Liver (tissue), 9 donors: ENCODE measurements around the gene PACSIN2. TPM values are rescaled to one million over a fixed set of nuclear protein-coding genes. Genes with fewer than 3 reads are reported as not detected.
A peak's percentile ranks its signal among the peaks of the same experiment; 100 is the strongest.

Experiments used
- DNase-seq: peaks from one replicate; pipeline ENCODE4 v3.0.0-alpha.2; 2017; ENCODE audit warnings: low spot score
- H3K27ac ChIP-seq, 2 donors: one replicate each; pipeline ENCODE4 v1.7.0; 2013; ENCODE audit warnings: inconsistent platforms in 2 of 2, low read length in 2 of 2, control low read depth in 1 of 2, low read depth in 1 of 2, mild to moderate bottlenecking in 1 of 2
- H3K27me3 ChIP-seq, 4 donors: one replicate each; pipeline versions ENCODE4 v1.6.1 to v1.7.0; 2013; ENCODE audit warnings: low read length in 3 of 4, inconsistent platforms in 1 of 4, mild to moderate bottlenecking in 1 of 4, moderate library complexity in 1 of 4; ENCODE audit not compliant: control insufficient read depth in 4 of 4, insufficient read depth in 4 of 4
- H3K36me3 ChIP-seq, 4 donors: one replicate each; pipeline versions ENCODE4 v1.6.1 to v1.7.0; 2013; ENCODE audit warnings: low read length in 3 of 4, mild to moderate bottlenecking in 3 of 4, low read depth in 1 of 4, moderate library complexity in 1 of 4; ENCODE audit not compliant: control insufficient read depth in 4 of 4, insufficient read depth in 3 of 4
- H3K4me1 ChIP-seq, 4 donors: one replicate each; pipeline versions ENCODE4 v1.6.1 to v1.7.0; 2013; ENCODE audit warnings: low read length in 3 of 4, mild to moderate bottlenecking in 3 of 4, moderate library complexity in 1 of 4; ENCODE audit not compliant: control insufficient read depth in 4 of 4, insufficient read depth in 4 of 4
- H3K4me3 ChIP-seq, 3 donors: one replicate each; pipeline versions ENCODE4 v1.6.1 to v1.7.0; 2013; ENCODE audit warnings: low read length in 3 of 3, control low read depth in 1 of 3, low read depth in 1 of 3, mild to moderate bottlenecking in 1 of 3
- H3K9ac ChIP-seq, 2 donors: one replicate each; pipeline ENCODE4 v1.7.0; 2013; ENCODE audit warnings: low read length in 2 of 2, mild to moderate bottlenecking in 2 of 2, moderate library complexity in 2 of 2, control low read depth in 1 of 2, low read depth in 1 of 2
- H3K9me3 ChIP-seq, 4 donors: one replicate each; pipeline versions ENCODE4 v1.6.1 to v1.7.0; 2013; ENCODE audit warnings: low read length in 3 of 4; ENCODE audit not compliant: control insufficient read depth in 4 of 4
- EGR1 ChIP-seq, 2 donors: IDR thresholded peaks; 2 replicates each; pipeline ENCODE4 v1.6.1; 2016 to 2018; ENCODE audit warnings: antibody characterized with exemption in 2 of 2, low read depth in 2 of 2
- FOXA2 ChIP-seq: IDR thresholded peaks from 2 replicates; pipeline ENCODE4 v1.6.1; 2016; ENCODE audit warnings: antibody characterized with exemption
- GABPA ChIP-seq, 2 donors: IDR thresholded peaks in 1 of 2; conservative IDR thresholded peaks in 1 of 2; 2 replicates each; pipeline ENCODE4 v1.6.1; 2016; ENCODE audit warnings: antibody characterized with exemption in 2 of 2, mild to moderate bottlenecking in 1 of 2, moderate library complexity in 1 of 2
- HNF4A ChIP-seq, 2 donors: conservative IDR thresholded peaks; 2 replicates each; pipeline ENCODE4 v1.6.1; 2016; ENCODE audit warnings: antibody characterized with exemption in 2 of 2, mild to moderate bottlenecking in 2 of 2
- JUND ChIP-seq, 2 donors: IDR thresholded peaks; 2 replicates each; pipeline ENCODE4 v1.6.1; 2016; ENCODE audit warnings: antibody characterized with exemption in 2 of 2
- NR2F2 ChIP-seq: IDR thresholded peaks from 2 replicates; pipeline ENCODE4 v1.6.1; 2016; ENCODE audit warnings: antibody characterized with exemption
- RAD21 ChIP-seq, 2 donors: IDR thresholded peaks; 2 replicates each; pipeline ENCODE4 v1.6.1; 2016; ENCODE audit warnings: antibody characterized with exemption in 2 of 2, mild to moderate bottlenecking in 2 of 2
- RXRA ChIP-seq, 2 donors: IDR thresholded peaks; 2 replicates each; pipeline ENCODE4 v1.6.1; 2017 to 2018; ENCODE audit warnings: antibody characterized with exemption in 2 of 2, mild to moderate bottlenecking in 1 of 2
- SP1 ChIP-seq: IDR thresholded peaks from 2 replicates; pipeline ENCODE4 v1.6.1; 2018; ENCODE audit warnings: antibody characterized with exemption, mild to moderate bottlenecking
- TAF1 ChIP-seq: conservative IDR thresholded peaks from 2 replicates; pipeline ENCODE4 v1.6.1; 2016; ENCODE audit warnings: antibody characterized with exemption, mild to moderate bottlenecking
- YY1 ChIP-seq: IDR thresholded peaks from 2 replicates; pipeline ENCODE4 v1.6.1; 2016; ENCODE audit warnings: antibody characterized with exemption, mild to moderate bottlenecking
- WGBS: extraction: QIAGEN DNeasy Blood & Tissue Kit; methylation state at CpG from one replicate; pipeline ENCODE4 v1.1.7; 2013; 5-methylcytosine and 5-hydroxymethylcytosine counted together
- polyA plus RNA-seq, 2 donors: library from polyadenylated mRNA; stranded (reverse) in 1 of 2; unstranded in 1 of 2; fragments of 200-250 nt in 1 of 2; fragments of >200 nt in 1 of 2; fragmentation: Nextera tagmentation in 1 of 2; extraction: Ambion mirVana in 1 of 2; gene quantifications; one replicate each; pipeline versions ENCODE4 v1.2.1 to v1.2.3, GENCODE V29; 2013 to 2015
- total RNA-seq, 2 donors: library from RNA; depleted of rRNA; stranded (reverse); fragments of >200 nt; gene quantifications; one replicate each; pipeline ENCODE4 v1.2.3, GENCODE V29; 2014
- TF ChIP-seq, protein P1 (sequence below): IDR thresholded peaks from 2 replicates; pipeline ENCODE4 v1.6.1; 2016; ENCODE audit warnings: antibody characterized with exemption, mild to moderate bottlenecking
- TF ChIP-seq, protein P2 (sequence below): IDR thresholded peaks from 2 replicates; pipeline ENCODE4 v1.6.1; 2016; ENCODE audit warnings: antibody characterized with exemption
- TF ChIP-seq, protein P3 (sequence below): IDR thresholded peaks from 2 replicates; pipeline ENCODE4 v1.6.1; 2016; ENCODE audit warnings: antibody characterized with exemption
- TF ChIP-seq, protein P4 (sequence below): IDR thresholded peaks from 2 replicates; pipeline ENCODE4 v1.6.1; 2016; ENCODE audit warnings: antibody characterized with exemption
- TF ChIP-seq, protein P5 (sequence below): fragments of 150-350 bp; IDR thresholded peaks from 2 replicates; pipeline ENCODE4 v1.5.1; 2017; ENCODE audit warnings: improper control_type of control experiment, low read depth, low read length; ENCODE audit not compliant: missing input control
- donor health status: healthy.
- donor health status: healthy.
- donor health status: healthy.
- donor health status: healthy.
- donor health status: healthy.

Gene PACSIN2
- total and polyA plus RNA-seq, 4 donors, result 9.1 to 31.4 (median 17.0) TPM

DNA sequence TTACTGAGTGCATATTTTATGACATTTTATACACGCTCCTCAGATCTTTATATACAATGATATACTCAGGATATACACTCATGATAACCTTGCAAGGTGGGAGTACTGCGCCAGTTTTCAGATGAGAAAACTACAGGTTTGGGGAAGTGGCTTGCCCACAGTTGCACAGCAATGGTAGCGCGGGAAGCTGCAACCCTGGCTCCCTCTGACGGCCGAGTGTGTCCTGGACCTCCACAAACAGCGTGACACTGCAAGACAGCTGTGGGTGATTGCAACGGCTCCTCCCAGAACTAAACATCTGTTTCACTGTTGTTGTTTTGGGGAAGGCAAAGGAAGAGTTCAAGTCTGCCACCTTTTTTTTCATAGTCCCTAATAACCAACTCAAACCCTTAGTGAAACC, 47.0 kb downstream of the PACSIN2 start:
- no peak overlapping the region for H3K27ac ChIP-seq
- no peaks in the 10 kb centered on the region for H3K9me3 ChIP-seq
- no peaks in the 10 kb centered on the region for H3K27me3 ChIP-seq
- H3K4me1 ChIP-seq, result peaks cover 2 to 10% (median 5%) of the 10 kb centered on the region in 4 donors
- H3K36me3 ChIP-seq, result no peaks in the 10 kb centered on the region
- no peak overlapping the region for H3K9ac ChIP-seq
- TF ChIP-seq RAD21 (IDR thresholded peaks at IDR 0.05) (peak; percentile 25 to 30), FOXA2 (no peak), JUND (IDR thresholded peaks at IDR 0.05) (no peak)
- H3K4me3 ChIP-seq, result no peak overlapping the region
- no peak for DNase-seq
- 86% methylated on average over 8 of the region's 8 CpGs for WGBS

DNA sequence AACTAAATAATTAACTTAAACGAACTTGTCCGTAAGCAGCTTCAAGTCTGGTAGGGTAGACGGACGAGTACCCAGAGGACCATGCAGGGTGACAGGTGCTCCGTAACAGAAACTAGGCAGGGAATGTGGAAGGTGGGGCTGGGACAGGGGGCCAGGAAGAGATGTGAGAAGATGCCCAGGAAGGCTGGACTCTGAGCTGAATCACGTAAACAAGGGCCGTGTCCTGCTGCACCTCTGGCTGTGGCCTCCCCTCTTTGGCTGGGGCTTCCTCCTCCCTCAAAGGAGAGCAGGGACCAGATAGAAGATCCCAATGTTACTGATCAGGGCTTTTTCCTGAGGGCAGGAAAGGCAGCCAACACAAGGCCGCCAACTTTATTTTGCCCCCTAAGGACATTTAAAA, 47.9 kb downstream of the PACSIN2 start:
- Histone ChIP-seq H3K27ac (no peak overlapping the region), H3K27me3 (no peaks in the 10 kb centered on the region), H3K36me3 (no peaks in the 10 kb centered on the region), H3K4me1 (peaks cover 2 to 10% (median 5%) of the 10 kb centered on the region in 4 donors), H3K9ac (no peak overlapping the region), H3K9me3 (no peaks in the 10 kb centered on the region), H3K4me3 (no peak overlapping the region)
- 88% methylated on average over 8 of the region's 8 CpGs for WGBS
- TF ChIP-seq GABPA (IDR thresholded peaks at IDR 0.05 in 1 of 2, conservative IDR thresholded peaks at IDR 0.05 in 1 of 2) (no peak), YY1 (no peak), EGR1 (IDR thresholded peaks at IDR 0.05; ENCODE audit: low read depth in 2 of 2) (no peak), TAF1 (no peak), SP1 (no peak), FOXA2 (no peak), JUND (IDR thresholded peaks at IDR 0.05) (no peak), RXRA (IDR thresholded peaks at IDR 0.05) (no peak), NR2F2 (no peak), HNF4A (conservative IDR thresholded peaks at IDR 0.05) (no peak), RAD21 (IDR thresholded peaks at IDR 0.05) (no peak)
- TF ChIP-seq, protein P1, sequence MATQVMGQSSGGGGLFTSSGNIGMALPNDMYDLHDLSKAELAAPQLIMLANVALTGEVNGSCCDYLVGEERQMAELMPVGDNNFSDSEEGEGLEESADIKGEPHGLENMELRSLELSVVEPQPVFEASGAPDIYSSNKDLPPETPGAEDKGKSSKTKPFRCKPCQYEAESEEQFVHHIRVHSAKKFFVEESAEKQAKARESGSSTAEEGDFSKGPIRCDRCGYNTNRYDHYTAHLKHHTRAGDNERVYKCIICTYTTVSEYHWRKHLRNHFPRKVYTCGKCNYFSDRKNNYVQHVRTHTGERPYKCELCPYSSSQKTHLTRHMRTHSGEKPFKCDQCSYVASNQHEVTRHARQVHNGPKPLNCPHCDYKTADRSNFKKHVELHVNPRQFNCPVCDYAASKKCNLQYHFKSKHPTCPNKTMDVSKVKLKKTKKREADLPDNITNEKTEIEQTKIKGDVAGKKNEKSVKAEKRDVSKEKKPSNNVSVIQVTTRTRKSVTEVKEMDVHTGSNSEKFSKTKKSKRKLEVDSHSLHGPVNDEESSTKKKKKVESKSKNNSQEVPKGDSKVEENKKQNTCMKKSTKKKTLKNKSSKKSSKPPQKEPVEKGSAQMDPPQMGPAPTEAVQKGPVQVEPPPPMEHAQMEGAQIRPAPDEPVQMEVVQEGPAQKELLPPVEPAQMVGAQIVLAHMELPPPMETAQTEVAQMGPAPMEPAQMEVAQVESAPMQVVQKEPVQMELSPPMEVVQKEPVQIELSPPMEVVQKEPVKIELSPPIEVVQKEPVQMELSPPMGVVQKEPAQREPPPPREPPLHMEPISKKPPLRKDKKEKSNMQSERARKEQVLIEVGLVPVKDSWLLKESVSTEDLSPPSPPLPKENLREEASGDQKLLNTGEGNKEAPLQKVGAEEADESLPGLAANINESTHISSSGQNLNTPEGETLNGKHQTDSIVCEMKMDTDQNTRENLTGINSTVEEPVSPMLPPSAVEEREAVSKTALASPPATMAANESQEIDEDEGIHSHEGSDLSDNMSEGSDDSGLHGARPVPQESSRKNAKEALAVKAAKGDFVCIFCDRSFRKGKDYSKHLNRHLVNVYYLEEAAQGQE, result no peak
- TF ChIP-seq, protein P2, sequence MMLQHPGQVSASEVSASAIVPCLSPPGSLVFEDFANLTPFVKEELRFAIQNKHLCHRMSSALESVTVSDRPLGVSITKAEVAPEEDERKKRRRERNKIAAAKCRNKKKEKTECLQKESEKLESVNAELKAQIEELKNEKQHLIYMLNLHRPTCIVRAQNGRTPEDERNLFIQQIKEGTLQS, result no peak
- TF ChIP-seq, protein P3, sequence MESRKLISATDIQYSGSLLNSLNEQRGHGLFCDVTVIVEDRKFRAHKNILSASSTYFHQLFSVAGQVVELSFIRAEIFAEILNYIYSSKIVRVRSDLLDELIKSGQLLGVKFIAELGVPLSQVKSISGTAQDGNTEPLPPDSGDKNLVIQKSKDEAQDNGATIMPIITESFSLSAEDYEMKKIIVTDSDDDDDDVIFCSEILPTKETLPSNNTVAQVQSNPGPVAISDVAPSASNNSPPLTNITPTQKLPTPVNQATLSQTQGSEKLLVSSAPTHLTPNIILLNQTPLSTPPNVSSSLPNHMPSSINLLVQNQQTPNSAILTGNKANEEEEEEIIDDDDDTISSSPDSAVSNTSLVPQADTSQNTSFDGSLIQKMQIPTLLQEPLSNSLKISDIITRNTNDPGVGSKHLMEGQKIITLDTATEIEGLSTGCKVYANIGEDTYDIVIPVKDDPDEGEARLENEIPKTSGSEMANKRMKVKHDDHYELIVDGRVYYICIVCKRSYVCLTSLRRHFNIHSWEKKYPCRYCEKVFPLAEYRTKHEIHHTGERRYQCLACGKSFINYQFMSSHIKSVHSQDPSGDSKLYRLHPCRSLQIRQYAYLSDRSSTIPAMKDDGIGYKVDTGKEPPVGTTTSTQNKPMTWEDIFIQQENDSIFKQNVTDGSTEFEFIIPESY, result no peak
- TF ChIP-seq, protein P4, sequence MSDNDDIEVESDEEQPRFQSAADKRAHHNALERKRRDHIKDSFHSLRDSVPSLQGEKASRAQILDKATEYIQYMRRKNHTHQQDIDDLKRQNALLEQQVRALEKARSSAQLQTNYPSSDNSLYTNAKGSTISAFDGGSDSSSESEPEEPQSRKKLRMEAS, result no peak
- TF ChIP-seq, protein P5, sequence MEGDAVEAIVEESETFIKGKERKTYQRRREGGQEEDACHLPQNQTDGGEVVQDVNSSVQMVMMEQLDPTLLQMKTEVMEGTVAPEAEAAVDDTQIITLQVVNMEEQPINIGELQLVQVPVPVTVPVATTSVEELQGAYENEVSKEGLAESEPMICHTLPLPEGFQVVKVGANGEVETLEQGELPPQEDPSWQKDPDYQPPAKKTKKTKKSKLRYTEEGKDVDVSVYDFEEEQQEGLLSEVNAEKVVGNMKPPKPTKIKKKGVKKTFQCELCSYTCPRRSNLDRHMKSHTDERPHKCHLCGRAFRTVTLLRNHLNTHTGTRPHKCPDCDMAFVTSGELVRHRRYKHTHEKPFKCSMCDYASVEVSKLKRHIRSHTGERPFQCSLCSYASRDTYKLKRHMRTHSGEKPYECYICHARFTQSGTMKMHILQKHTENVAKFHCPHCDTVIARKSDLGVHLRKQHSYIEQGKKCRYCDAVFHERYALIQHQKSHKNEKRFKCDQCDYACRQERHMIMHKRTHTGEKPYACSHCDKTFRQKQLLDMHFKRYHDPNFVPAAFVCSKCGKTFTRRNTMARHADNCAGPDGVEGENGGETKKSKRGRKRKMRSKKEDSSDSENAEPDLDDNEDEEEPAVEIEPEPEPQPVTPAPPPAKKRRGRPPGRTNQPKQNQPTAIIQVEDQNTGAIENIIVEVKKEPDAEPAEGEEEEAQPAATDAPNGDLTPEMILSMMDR, result no peak
- no peak for DNase-seq
